DLD1 (cell line): ENCODE data around the gene ABCA1.
"Not testable (repeated sequence)": the region's sequence is repeated elsewhere in the genome, so short reads cannot be mapped to it uniquely, and the experiment has no call there.

Source experiments
- in situ Hi-C: cut with HindIII; loops from 2 replicates; pipeline ENCODE4 v1.10.0; 2017; ENCODE audit warnings: low sequenced_read_pairs

Gene ABCA1

GRCh38 chr9:104951487-104951886, 23.5 kb upstream of the ABCA1 start:
- in situ Hi-C loops, result no loop called here

GRCh38 chr9:104950838-104951237, 22.9 kb upstream of the ABCA1 start:
- in situ Hi-C loops, result no loop called here

GRCh38 chr9:104948277-104948676, 20.3 kb upstream of the ABCA1 start:
- in situ Hi-C loops, result no loop called here

- in situ Hi-C loops, result no loop called here
Measured at GRCh38 chr9:104944871-104945270, 16.9 kb upstream of the ABCA1 start.

GRCh38 chr9:104944356-104944755, 16.4 kb upstream of the ABCA1 start:
- in situ Hi-C loops, result no loop called here

GRCh38 chr9:104941597-104941996, 13.6 kb upstream of the ABCA1 start:
- in situ Hi-C loops, result no loop called here

- in situ Hi-C loops, result no loop called here
Measured at GRCh38 chr9:104936291-104936690, 8.3 kb upstream of the ABCA1 start.

- in situ Hi-C loops, result not testable (repeated sequence)
Measured at GRCh38 chr9:104935501-104935810, 7.5 kb upstream of the ABCA1 start.

GRCh38 chr9:104934691-104935500, 6.9 kb upstream of the ABCA1 start:
- in situ Hi-C loops, result no loop called here

- in situ Hi-C loops, result not testable (repeated sequence)
Measured at GRCh38 chr9:104933091-104933490, 5.1 kb upstream of the ABCA1 start.

- in situ Hi-C loops, result no loop called here
Measured at GRCh38 chr9:104931256-104931655, 3.3 kb upstream of the ABCA1 start.

GRCh38 chr9:104927216-104927911, 591 bp downstream of the ABCA1 start:
- in situ Hi-C loops, result no loop called here

- in situ Hi-C loops, result no loop called here
Measured at GRCh38 chr9:104923740-104924139, 4.2 kb downstream of the ABCA1 start.

GRCh38 chr9:104923289-104923688, 4.7 kb downstream of the ABCA1 start:
- in situ Hi-C loops, result no loop called here

GRCh38 chr9:104922748-104923147, 5.2 kb downstream of the ABCA1 start:
- in situ Hi-C loops, result not testable (repeated sequence)

- in situ Hi-C loops, result no loop called here
Measured at GRCh38 chr9:104921067-104921741, 6.8 kb downstream of the ABCA1 start.

- in situ Hi-C loops, result no loop called here
Measured at GRCh38 chr9:104915753-104916152, 12.2 kb downstream of the ABCA1 start.

GRCh38 chr9:104915049-104915448, 12.9 kb downstream of the ABCA1 start:
- in situ Hi-C loops, result no loop called here

GRCh38 chr9:104914466-104914865, 13.5 kb downstream of the ABCA1 start:
- in situ Hi-C loops, result no loop called here

- in situ Hi-C loops, result no loop called here
Measured at GRCh38 chr9:104912606-104913005, 15.3 kb downstream of the ABCA1 start.

- in situ Hi-C loops, result no loop called here
Measured at GRCh38 chr9:104911032-104911607, 16.8 kb downstream of the ABCA1 start.
